Right lobe of liver (tissue), 6 donors: ENCODE measurements around the gene TMEM202. TPM values are rescaled to one million over a fixed set of nuclear protein-coding genes. Genes with fewer than 3 reads are reported as not detected.
"Not testable (repeated sequence)": the region's sequence is repeated elsewhere in the genome, so short reads cannot be mapped to it uniquely, and the experiment has no call there.

Source experiments
- ATAC-seq, 4 donors: fragments of 200-7000 bp; cut with Tn5 transposase; one replicate each; pipeline ENCODE4 v1.9.1; 2020; ENCODE audit warnings: mild to moderate bottlenecking in 4 of 4, moderate library complexity in 4 of 4
- DNase-seq, 3 donors: peaks; one replicate each; pipeline ENCODE4 v3.0.0-alpha.2; 2020
- H3K27ac ChIP-seq, 3 donors: fragments of 200-600 bp; one replicate each; pipeline ENCODE4 v1.8.0; 2022
- H3K27me3 ChIP-seq, 2 donors: fragments of 200-600 bp; one replicate each; pipeline ENCODE4 v1.8.0; 2022
- H3K36me3 ChIP-seq, 4 donors: fragments of 200-600 bp; sonication (generic) in 1 of 4; one replicate each; pipeline versions ENCODE4 v1.5.1 to v1.8.0; 2017 to 2022; ENCODE audit warnings: control low read depth in 1 of 4
- H3K4me1 ChIP-seq, 4 donors: fragments of 200-600 bp; sonication (generic) in 1 of 4; one replicate each; pipeline versions ENCODE4 v1.5.1 to v1.8.0; 2017 to 2022; ENCODE audit warnings: control low read depth in 1 of 4
- H3K4me3 ChIP-seq, 3 donors: fragments of 200-600 bp; one replicate each; pipeline ENCODE4 v1.8.0; 2022
- H3K9me3 ChIP-seq, 4 donors: fragments of 200-600 bp; sonication (generic) in 1 of 4; one replicate each; pipeline versions ENCODE4 v1.5.1 to v1.8.0; 2017 to 2022; ENCODE audit warnings: control low read depth in 1 of 4
- POLR2A ChIP-seq: fragments of 450-650 bp; IDR thresholded peaks from one replicate; pipeline ENCODE4 v1.6.1; 2017; ENCODE audit warnings: antibody characterized with exemption, mild to moderate bottlenecking
- WGBS: methylation state at CpG from one replicate; pipeline ENCODE4 v1.1.6; 2018; ENCODE audit warnings: low coverage, low lambda C conversion rate; ENCODE audit not compliant: insufficient coverage; ENCODE audit errors: missing lambda C conversion rate; 5-methylcytosine and 5-hydroxymethylcytosine counted together
- intact Hi-C, 2 donors: fragments of 100-400 bp; cut with DNase I; formaldehyde crosslinking; loops; one replicate each; pipeline versions ENCODE4 v1.11.2 to v1.14.1; 2022
- total RNA-seq, 6 experiments: library from RNA; depleted of rRNA in 2 of 6; stranded (reverse); fragments of >200 nt in 2 of 6; fragmentation: NEBNext Ultra II Directional in 3 of 6; extraction: Animal tissue kit (Norgen Biotek cat#: 25700) in 3 of 6; gene quantifications; one replicate each; pipeline versions ENCODE4 v1.1.0 to v1.2.4, GENCODE V29; 2016 to 2023
- TF ChIP-seq, protein P1 (sequence below), 4 donors: fragments of 200-600 bp in 3 of 4; fragments of 450-650 bp in 1 of 4; IDR thresholded peaks; one replicate each; pipeline versions ENCODE4 v1.5.1 to v1.8.0; 2016 to 2022; ENCODE audit warnings: antibody characterized with exemption in 4 of 4, mild to moderate bottlenecking in 2 of 4
- donor health status: DM: no; HTN: yes; CAD: no.
- donor health status: DM: no; HTN: no; CAD: no.
- donor health status: DM: no; HTN: no; CAD: no.
- donor health status: DM: no; HTN: yes; CAD: no.
- donor health status: DM: no; HTN: yes; CAD: no.

Gene TMEM202
- total RNA-seq, 6 experiments from 2014 or later, result not detected

DNA sequence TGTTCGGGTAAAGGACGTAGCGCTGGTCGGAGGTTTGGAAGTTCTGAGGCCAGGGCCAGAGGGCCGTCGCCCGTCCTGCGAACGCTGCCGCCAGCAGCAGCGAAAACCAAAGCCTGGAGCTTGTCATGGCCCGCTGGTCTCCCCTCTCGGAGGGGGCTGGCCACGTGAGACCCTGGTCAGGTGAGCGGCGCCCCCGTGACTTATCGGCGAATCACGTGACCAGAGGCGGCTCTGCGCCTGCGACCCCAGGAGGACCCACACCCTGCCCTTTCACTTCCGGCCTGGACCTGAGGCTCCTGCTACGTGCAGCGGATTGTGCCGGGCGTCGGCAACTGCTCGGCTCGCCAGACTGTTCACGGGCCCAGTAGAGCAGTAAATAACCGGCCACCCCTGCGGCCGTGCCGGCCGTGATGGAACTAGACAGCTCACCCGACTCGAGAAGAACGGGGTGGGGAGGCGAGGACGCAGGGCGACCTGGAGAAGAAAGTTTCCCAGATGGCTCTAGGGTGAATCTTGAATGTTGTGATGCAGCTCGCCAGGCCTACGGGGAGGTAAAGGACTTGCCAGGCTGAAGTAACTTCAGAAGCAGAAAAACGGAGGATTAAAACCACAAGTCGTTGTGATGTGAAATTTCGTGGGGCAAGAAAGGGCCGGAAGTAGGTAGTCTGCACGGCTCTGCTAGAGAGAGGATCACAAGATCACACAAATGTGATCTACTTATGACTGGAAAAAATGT lies 22.1 kb upstream of the TMEM202 start, which contains the start of gene HEXA:
TSS of gene HEXA (minus strand) at position 169 of the 736 bp plus-strand sequence. CDS start at position 127, 42 bp downstream.
- Histone ChIP-seq H3K4me3 (peak within 1 kb of the TSS; percentile 89 to 100 (median 90)), H3K27me3 (no peaks in the 10 kb centered on the region), H3K27ac (peak within 1 kb of the TSS; percentile 83 to 94 (median 92)), H3K36me3 (no peaks in the 10 kb centered on the region), H3K4me1 (peaks cover 0 to 38% (median 0%) of the 10 kb centered on the region in 4 donors), H3K9me3 (no peaks in the 10 kb centered on the region)
- DNase-seq, result peak; percentile 96 to 97 (median 97)
- ATAC-seq, result peak; percentile 90 to 96 (median 92)
- intact Hi-C loops, result no loop called here
- TF ChIP-seq POLR2A, result peak; percentile 76
- TF ChIP-seq, protein P1, sequence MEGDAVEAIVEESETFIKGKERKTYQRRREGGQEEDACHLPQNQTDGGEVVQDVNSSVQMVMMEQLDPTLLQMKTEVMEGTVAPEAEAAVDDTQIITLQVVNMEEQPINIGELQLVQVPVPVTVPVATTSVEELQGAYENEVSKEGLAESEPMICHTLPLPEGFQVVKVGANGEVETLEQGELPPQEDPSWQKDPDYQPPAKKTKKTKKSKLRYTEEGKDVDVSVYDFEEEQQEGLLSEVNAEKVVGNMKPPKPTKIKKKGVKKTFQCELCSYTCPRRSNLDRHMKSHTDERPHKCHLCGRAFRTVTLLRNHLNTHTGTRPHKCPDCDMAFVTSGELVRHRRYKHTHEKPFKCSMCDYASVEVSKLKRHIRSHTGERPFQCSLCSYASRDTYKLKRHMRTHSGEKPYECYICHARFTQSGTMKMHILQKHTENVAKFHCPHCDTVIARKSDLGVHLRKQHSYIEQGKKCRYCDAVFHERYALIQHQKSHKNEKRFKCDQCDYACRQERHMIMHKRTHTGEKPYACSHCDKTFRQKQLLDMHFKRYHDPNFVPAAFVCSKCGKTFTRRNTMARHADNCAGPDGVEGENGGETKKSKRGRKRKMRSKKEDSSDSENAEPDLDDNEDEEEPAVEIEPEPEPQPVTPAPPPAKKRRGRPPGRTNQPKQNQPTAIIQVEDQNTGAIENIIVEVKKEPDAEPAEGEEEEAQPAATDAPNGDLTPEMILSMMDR (IDR thresholded peaks at IDR 0.05), result no peak
- WGBS, result 0% methylated on average over 15 of the region's 50 CpGs

- TF ChIP-seq, protein P1 (IDR thresholded peaks at IDR 0.05), result no peak
- no peak for TF ChIP-seq POLR2A
- peaks cover 0 to 37% (median 0%) of the 10 kb centered on the region in 4 donors for H3K4me1 ChIP-seq
- intact Hi-C loops, result no loop called here
- no peaks in the 10 kb centered on the region for H3K9me3 ChIP-seq
- DNase-seq (no peak), ATAC-seq (no peak)
- WGBS, result 83% methylated on average over 1 of the region's 1 CpG
- H3K27me3 ChIP-seq, result no peaks in the 10 kb centered on the region
- H3K27ac ChIP-seq, result peak overlapping the region in 2 of 3 donors; percentile 92 to 94
- H3K36me3 ChIP-seq, result no peaks in the 10 kb centered on the region
- no peak overlapping the region for H3K4me3 ChIP-seq
Observed at GRCh38 chr15:72377331-72377730, 20.8 kb upstream of the TMEM202 start.

DNA sequence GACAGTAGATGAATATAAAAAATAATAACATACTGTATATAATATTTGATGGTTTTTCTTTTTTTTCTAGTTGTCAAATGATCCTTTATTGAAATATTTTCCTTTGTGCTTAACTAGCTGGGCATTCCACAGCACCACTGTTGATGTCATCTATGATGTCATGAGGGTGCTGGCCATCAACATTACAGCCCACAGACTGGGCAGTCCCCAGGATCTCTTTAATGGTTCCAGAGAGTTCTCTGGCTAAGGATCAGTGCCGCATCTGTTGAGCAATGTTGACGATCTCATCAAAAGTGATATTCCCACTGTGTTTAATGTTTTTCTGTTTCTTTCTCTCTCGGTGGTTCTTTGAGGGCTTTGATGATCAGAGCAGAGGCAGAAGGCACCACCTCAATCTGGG lies 19.0 kb upstream of the TMEM202 start:
- DNase-seq, result peak in 1 of 3 donors; percentile 1
- peaks cover 0 to 20% (median 0%) of the 10 kb centered on the region in 4 donors for H3K4me1 ChIP-seq
- H3K27ac ChIP-seq, H3K9me3 ChIP-seq, H3K36me3 ChIP-seq, ATAC-seq, H3K4me3 ChIP-seq, H3K27me3 ChIP-seq, intact Hi-C loops: not testable (repeated sequence)
- WGBS, result 73% methylated on average over 3 of the region's 3 CpGs

- ATAC-seq, result no peak
- intact Hi-C loops, result no loop called here
Observed at GRCh38 chr15:72379856-72380430, 18.2 kb upstream of the TMEM202 start.

More at GRCh38 chr15:72379856-72380430, 18.2 kb upstream of the TMEM202 start:
- no peak overlapping the region for H3K4me3 ChIP-seq
- DNase-seq, result no peak
- no peak overlapping the region for H3K27ac ChIP-seq
- no peaks in the 10 kb centered on the region for H3K27me3 ChIP-seq
- no peaks in the 10 kb centered on the region for H3K9me3 ChIP-seq
- no peaks in the 10 kb centered on the region for H3K36me3 ChIP-seq
- TF ChIP-seq POLR2A, result no peak
- TF ChIP-seq, protein P1 (IDR thresholded peaks at IDR 0.05), result no peak
- WGBS, result 35% methylated on average over 2 of the region's 2 CpGs
- peaks cover 0 to 12% (median 0%) of the 10 kb centered on the region in 4 donors for H3K4me1 ChIP-seq
